Activated naive CD4-positive, alpha-beta T cell treated with anti-CD3 and anti-CD28 coated beads, Interleukin-2, amount 50 U/mL, for 72 hours (primary cell): ENCODE data around the gene CCL14. TPM values are rescaled to one million over a fixed set of nuclear protein-coding genes. Genes with fewer than 3 reads are reported as not detected.
"Not testable (repeated sequence)": the region's sequence is repeated elsewhere in the genome, so short reads cannot be mapped to it uniquely, and the experiment has no call there.

Source experiments
- ATAC-seq, 2 donors: fragments of 150-1000 bp; cut with Tn5 transposase; 2 replicates each; pipeline ENCODE4 v1.10.0; 2021; ENCODE audit warnings: mild to moderate bottlenecking in 2 of 2, moderate library complexity in 2 of 2
- DNase-seq, 2 donors: peaks; one replicate each; pipeline ENCODE4 v3.0.0; 2021 to 2022; ENCODE audit warnings: low spot score in 2 of 2
- H3K27ac Mint-ChIP-seq, 2 donors: one replicate each; pipeline ENCODE4 v1.8.0; 2022; ENCODE audit warnings: mild to moderate bottlenecking in 2 of 2, mixed read lengths in 2 of 2
- H3K36me3 Mint-ChIP-seq, 2 donors: one replicate each; pipeline ENCODE4 v1.8.0; 2022; ENCODE audit warnings: mixed read lengths in 2 of 2
- H3K9me3 Mint-ChIP-seq, 2 donors: one replicate each; pipeline ENCODE4 v1.8.0; 2022; ENCODE audit warnings: mixed read lengths in 2 of 2
- total RNA-seq, 2 donors: library from RNA; stranded (reverse); gene quantifications; one replicate each; pipeline ENCODE4 v1.2.3, GENCODE V29; 2022

The CCL14 gene
- total RNA-seq, 2 donors from 2014 or later = not detected

DNA sequence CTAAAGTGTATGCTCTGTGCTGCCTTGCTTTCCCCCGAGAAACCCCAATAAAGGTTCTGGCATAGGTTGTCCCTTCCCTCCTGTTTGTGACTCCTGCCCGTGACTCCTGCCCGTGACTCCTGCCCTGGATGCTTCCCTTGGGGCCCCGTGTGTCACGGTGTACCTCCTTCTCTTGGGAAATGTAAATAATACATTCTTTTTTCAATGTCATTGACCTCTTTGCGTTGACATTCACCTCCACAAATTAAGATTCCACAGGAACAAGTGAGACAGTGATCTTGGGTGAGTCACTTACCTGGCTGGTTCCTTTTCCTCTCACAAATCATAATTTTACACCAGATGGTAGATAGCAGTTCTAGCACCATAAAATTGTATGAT, 14.2 kb upstream of the CCL14 start:
- no peaks in the 10 kb centered on the region for H3K36me3 Mint-ChIP-seq
- ATAC-seq = no peak
- no peak for DNase-seq

DNA sequence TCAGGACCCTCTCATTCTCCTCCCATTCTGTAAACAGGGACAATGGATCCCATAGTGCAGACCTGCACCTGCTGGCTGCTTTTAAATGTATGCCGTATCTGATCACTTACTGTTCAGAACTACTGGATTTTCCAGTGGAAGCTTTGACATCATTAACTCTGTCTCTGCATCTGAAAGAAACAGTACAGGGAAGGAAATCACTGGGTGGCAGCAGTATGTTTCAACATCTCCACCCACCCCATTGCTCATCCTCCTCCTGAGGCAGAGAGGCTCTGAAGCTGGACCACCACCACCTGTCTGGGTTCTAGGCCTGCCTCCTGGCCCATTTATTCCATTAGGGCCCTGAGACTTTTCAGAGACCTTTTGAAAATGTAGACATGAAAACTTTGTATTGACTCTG, 12.2 kb upstream of the CCL14 start:
- DNase-seq (no peak), ATAC-seq (no peak)
- H3K36me3 Mint-ChIP-seq = no peaks in the 10 kb centered on the region
- no peak overlapping the region for H3K27ac Mint-ChIP-seq
- no peaks in the 10 kb centered on the region for H3K9me3 Mint-ChIP-seq

More for the DNA sequence above, 14.2 kb upstream of the CCL14 start:
- Mint-ChIP-seq H3K9me3 (no peaks in the 10 kb centered on the region), H3K27ac (no peak overlapping the region)

DNA sequence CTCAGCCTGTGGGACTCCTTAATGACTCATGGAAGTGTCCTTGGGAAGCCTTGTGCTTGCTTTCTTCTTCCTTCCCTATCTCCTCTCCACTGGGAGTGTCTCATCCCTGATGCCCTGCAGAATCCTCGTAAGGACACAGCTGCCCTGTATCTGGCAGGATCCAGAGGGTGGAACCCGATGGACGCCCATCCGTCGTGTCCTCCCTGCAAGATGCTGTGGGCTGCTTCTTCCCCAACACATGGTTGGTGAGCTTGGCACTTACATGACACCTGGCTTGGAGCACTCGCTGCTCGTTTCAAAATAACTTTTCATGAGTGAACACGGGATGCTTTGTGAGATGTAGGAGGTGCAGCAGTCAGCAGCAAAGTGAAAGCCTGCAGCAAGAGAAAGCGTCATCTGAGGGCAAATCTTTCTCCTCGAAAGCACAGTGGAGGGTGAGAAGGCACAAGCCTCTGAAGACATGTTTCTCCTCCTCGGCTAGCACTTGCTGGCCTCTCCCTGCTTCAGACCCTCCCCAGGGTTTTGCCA, 11.6 kb upstream of the CCL14 start:
- ATAC-seq = no peak
- H3K9me3 Mint-ChIP-seq = no peaks in the 10 kb centered on the region
- H3K36me3 Mint-ChIP-seq = no peaks in the 10 kb centered on the region
- no peak overlapping the region for H3K27ac Mint-ChIP-seq
- DNase-seq = no peak

DNA sequence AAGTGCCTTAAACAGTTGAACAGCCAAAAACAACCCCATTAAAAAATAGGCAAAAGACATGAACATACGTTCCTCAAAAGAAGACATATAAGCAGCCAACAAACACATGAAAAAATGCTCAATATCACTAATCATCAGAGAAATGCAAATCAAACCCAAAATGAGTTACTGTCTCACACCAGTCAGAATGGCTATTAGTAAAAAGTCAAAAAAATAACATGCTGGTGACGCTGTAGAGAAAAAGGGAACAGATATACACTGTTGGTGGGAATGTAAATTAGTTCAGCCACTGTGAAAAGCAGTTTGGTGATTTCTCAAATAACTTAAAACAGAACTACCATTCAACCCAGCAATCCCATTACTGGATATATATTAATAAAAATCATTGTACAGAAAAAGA, 8.8 kb upstream of the CCL14 start:
- not testable (repeated sequence) for H3K27ac Mint-ChIP-seq, H3K9me3 Mint-ChIP-seq, H3K36me3 Mint-ChIP-seq, DNase-seq, ATAC-seq

DNA sequence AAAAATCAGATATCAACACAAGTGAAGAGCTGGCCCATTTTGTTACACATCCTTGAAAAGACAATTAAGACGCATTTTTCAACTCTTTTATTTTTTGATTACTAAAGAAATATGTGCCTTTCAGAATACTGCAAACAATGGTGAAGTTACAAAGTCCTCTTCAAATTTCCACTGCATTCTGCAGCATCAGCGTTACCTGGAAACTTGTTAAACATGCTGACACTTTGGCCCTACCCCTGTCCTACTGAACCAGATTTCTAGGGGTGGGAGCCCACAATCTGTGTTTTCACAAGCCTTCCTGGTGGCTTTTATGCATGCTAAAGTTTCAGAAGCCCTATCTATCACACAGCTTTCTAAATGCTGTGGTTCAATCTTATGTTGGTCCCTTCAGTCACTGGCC, 4.5 kb upstream of the CCL14 start:
- ATAC-seq = no peak
- no peak for DNase-seq
- H3K27ac Mint-ChIP-seq = no peak overlapping the region
- peaks cover 0 to 5% of the 10 kb centered on the region in 2 donors for H3K36me3 Mint-ChIP-seq
- H3K9me3 Mint-ChIP-seq = peaks cover 5 to 7% of the 10 kb centered on the region in 2 donors

DNA sequence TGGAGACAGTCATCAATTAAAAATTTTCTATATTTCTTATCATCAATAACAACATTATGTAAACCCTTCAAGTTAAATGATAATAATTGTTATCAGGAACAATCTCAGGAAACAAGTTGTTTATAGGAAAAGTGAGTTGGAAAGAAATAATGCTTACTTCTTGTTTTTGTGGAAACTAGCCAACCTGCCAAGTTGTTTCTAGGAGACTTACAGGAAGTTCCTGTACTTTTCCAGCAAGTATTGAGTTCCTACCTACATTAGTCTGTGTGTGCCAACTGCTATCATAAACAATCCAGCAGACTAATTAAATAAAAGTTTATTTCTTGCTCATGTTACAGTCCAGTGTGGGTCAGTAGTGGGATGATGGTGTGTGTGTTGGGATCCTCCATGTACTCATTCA, 1.6 kb upstream of the CCL14 start:
- H3K36me3 Mint-ChIP-seq = peaks cover 0 to 5% of the 10 kb centered on the region in 2 donors
- DNase-seq (no peak), ATAC-seq (no peak)
- H3K27ac Mint-ChIP-seq = no peak overlapping the region
- peaks cover 5 to 7% of the 10 kb centered on the region in 2 donors for H3K9me3 Mint-ChIP-seq

DNA sequence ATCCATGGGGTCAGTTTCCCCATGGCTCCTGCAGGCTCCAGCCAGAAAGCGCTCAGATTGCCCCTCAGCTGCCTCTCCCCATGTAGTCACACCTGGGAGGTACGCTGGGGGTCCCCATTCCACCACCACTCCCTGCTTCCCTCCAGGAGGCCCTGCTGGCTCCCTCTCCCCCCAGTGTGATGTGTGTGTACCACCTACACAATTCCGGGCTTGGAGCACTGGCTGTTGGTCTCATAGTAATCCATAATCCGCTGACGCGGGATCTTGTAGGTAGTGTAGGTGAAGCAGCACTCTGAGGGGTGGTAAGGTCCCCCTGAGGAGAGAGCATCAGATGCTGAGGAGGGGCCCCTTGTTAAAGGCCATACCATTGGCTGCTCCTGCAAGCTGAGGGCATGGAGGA, 2.4 kb downstream of the CCL14 start:
- Mint-ChIP-seq H3K27ac (no peak overlapping the region), H3K36me3 (no peaks in the 10 kb centered on the region), H3K9me3 (peaks cover 0 to 3% of the 10 kb centered on the region in 2 donors)
- ATAC-seq (no peak), DNase-seq (no peak)

DNA sequence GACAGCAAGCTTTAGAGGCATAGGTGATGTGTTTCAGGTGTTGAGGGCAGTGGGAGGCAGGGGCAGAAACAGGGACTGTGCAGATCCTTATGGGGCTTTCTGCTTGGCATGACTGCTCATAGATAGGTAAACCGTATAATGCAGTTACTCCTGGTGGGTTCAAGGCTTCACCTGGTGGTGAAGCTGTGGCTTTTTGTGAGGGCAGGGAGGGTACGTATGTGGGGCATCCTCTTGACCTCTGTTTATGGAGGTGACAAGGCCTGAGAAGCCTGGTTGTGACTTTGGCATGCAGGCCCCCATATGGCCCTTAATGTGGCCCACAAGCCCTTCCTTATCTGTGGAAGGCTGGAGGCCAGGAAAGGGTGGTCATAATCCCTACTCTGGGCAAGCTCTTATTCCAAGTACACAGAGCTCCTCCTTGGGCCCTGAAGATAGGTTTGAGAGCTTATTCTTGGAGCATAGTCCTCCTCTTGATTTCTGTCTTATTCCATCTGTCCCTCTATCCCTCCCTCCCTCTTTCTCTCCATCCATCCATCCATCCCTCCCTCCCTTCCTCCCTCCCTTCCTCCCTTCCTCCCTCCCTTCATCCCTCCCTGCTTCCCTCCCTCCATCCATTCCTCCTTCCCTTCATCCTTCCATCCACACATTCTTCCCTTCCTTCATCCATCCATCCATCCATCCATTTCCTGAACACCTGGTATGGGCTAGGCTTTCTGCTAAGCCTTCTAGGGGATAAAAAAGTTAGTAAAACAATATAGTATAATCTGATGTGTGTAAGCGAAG, 3.9 kb downstream of the CCL14 start:
- DNase-seq (no peak), ATAC-seq (no peak)
- Mint-ChIP-seq H3K27ac (no peak overlapping the region), H3K36me3 (no peaks in the 10 kb centered on the region), H3K9me3 (no peaks in the 10 kb centered on the region)

DNA sequence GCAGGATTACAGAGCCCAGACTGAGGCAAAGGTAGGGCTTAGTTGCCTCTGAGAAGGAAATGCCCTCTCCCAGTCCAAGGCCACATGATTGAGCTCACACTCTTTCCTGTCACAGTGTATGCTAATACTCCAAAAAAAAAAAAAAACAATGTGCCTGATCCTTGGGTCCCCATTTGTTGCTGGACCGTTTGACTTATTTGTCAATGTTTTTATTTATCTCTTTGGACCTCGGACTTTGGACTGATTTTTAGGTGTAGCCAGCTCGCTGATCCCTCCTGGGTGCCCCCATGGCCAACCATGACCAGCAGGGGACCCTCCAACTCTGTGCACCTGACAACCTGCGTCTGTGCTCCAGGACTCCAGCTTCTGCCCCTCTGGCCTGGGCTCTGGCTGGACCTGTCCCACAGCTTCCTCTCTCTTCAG, 4.6 kb downstream of the CCL14 start:
- no peak for DNase-seq
- no peak for ATAC-seq
- Mint-ChIP-seq H3K27ac (no peak overlapping the region), H3K9me3 (no peaks in the 10 kb centered on the region), H3K36me3 (no peaks in the 10 kb centered on the region)

DNA sequence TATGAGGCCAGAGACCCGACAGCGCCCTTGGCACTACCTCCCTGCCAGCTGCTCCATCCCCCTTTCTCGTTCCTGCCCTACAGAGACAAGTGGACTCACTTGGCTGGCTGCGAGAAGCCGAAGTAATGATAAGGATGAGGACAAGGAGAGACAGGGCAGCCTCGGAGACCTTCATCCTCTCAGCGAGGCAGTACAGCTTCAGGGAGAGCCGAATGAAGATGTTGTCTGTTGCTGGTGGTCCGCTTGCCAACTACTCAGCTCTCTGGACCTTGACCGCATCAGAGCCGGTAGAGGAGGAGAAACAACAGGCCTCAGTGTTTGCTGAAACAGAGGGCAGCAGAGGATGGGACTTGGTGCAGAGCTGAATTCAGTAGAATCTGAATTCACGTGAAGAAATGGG, 5.3 kb downstream of the CCL14 start, which contains the start of gene CCL16:
TSS of gene CCL16 (minus strand) at position 252 of the 400 bp plus-strand sequence. CDS start at position 175, 77 bp downstream.
- ATAC-seq (no peak), DNase-seq (no peak)
- H3K9me3 Mint-ChIP-seq = no peaks in the 10 kb centered on the region
- no peaks in the 10 kb centered on the region for H3K36me3 Mint-ChIP-seq
- H3K27ac Mint-ChIP-seq = no peak within 1 kb of the TSS

DNA sequence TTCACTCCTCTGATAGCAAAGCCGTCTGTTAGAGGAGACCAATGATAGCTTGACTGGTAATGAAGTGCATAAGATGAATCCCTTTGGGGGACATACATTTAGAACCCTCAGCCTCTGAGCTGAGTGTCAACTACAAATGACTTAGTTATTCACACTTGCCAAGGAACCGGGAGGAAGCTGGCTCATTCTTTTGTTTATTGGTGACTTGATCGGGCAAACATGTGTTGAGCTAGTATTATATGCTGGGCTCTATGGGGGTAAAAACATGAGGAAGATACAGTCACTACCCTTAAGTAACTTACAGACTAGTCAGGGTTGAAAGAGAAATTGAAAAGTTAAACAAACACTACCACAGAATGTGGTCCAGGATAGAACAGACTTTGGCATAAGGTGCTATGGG, 8.2 kb downstream of the CCL14 start:
- Mint-ChIP-seq H3K27ac (no peak overlapping the region), H3K36me3 (no peaks in the 10 kb centered on the region), H3K9me3 (no peaks in the 10 kb centered on the region)
- DNase-seq (no peak), ATAC-seq (no peak)

DNA sequence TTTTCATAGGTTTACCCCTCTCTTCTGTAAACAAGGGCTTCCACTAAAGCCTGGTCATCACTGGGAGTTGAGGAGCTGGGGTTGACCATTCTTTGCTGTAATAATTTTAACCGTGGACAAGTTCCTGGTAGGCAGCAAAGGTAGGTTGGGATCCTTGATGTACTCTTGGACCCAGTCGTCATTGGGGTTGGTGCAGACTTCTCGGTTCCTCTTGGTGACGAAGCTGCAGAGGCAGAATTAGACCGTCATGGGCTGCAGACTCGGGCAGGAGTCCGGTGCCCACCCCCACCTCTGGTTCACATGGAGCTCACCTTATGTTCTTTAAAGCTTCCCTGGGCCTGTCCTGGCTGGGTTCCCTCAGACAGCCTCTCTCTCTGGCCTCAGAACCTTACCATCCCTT, 9.0 kb downstream of the CCL14 start:
- ATAC-seq (no peak), DNase-seq (no peak)
- Mint-ChIP-seq H3K9me3 (no peaks in the 10 kb centered on the region), H3K27ac (no peak overlapping the region), H3K36me3 (no peaks in the 10 kb centered on the region)

DNA sequence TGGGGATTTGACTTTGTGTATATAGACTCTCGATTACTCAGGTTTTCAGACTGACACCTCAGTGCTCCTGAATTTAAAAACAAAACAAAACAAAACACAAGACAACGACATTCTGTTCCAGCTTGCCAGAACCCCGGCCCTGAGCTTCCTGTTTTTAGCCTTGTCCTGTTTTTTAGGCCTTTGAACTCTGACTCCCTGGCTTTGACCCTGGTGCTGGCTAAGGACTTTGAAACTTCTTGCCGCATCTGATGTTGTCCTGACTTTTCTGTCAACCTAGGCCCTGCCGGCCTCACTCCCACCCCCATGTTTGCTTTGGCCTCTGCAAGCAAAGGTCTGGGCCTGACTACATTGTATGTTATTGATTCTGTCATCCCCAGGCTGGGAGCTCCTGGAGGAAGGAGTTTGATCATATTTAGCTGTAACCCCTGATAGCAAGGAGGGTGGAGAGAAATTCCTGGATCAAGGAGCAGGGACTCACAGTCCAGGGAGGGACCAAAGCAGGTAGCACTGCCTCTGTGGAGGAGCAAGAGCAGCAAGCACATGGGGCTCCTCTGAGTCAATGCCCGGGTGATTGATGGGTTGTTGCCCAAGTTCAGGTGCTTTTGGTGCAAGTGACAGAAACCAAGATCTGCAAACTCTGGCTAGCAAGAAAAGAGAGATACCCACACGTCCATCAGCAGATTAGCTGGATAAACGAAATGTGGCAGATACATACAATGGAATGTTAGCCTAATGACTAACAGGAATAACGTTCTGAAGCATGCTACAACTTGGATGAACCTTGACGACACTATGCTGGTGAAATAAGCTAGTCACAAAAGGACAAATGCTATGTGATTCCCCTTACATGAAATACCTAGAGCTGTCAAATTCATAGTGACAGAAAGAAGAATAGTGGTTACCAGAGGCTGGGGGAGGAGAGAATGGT, 12.9 kb downstream of the CCL14 start:
- H3K9me3 Mint-ChIP-seq = no peaks in the 10 kb centered on the region
- DNase-seq (no peak), ATAC-seq (no peak)
- no peaks in the 10 kb centered on the region for H3K36me3 Mint-ChIP-seq
- H3K27ac Mint-ChIP-seq = no peak overlapping the region

DNA sequence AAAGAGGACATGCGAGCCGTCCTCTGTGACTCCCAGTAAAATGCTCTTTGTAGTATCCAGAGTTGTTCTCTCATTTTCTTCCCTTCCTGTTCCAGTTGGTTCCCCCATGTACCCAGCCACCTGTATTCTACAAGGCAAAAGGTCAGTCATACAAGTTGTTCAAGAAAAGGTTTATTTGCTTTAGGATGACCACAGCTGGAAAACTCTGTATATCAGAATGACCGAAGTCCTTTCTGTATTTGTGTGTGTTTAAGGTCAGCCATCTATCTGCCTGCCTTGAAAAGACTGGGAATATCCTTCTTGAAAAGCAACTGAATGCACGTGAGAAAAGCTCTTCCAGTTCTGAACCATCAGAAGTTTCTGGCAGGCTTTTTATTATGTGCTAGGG, 13.6 kb downstream of the CCL14 start:
- ATAC-seq (no peak), DNase-seq (no peak)
- H3K9me3 Mint-ChIP-seq = no peaks in the 10 kb centered on the region
- H3K27ac Mint-ChIP-seq = no peak overlapping the region
- H3K36me3 Mint-ChIP-seq = no peaks in the 10 kb centered on the region

DNA sequence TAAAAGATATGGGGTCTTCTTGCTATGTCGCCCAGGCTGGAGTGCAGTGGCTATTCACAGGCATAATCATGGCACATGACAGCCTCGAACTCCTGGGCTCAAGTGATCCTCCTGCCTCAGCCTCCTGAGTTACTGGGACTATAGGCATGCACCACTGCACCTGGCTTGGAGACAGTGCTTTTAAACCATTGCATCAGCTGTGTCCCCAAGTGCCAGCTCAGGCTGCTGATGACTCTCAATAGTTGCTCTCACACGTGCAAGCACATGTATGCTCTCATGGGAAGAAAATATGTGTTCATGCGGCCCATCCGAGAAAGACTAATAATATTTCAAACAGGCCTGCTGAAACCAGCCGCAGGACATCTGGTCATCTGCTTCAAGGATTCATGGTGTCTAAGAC, 14.0 kb downstream of the CCL14 start:
- DNase-seq = no peak
- Mint-ChIP-seq H3K9me3 (no peaks in the 10 kb centered on the region), H3K27ac (no peak overlapping the region), H3K36me3 (no peaks in the 10 kb centered on the region)
- ATAC-seq = no peak

DNA sequence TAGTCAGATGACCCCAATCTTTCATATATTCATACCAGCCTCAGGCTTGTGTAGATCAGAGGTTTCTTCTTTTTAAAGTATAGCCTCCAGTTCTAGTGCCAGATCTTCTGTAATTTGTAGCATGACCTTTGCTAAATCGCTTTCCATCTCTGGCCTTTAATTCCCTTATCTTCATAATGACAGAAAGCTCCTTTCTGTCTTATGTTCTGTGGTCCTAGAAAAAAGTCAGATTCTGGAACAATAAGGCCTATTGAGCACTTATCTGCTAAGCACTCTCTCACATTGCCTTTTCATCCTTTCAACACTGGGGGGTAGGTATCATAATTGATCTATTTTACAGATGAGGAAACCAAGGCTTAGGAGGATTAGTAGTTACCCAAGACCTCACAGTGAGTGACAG, 14.5 kb downstream of the CCL14 start:
- H3K27ac Mint-ChIP-seq = no peak overlapping the region
- H3K9me3 Mint-ChIP-seq = no peaks in the 10 kb centered on the region
- no peak for ATAC-seq

More for the DNA sequence above, 14.5 kb downstream of the CCL14 start:
- no peak for DNase-seq
- H3K36me3 Mint-ChIP-seq = no peaks in the 10 kb centered on the region
